Measurements from ENCODE around the gene RLN1. TPM values are rescaled to one million over a fixed set of nuclear protein-coding genes. Genes with fewer than 3 reads are reported as not detected.

RLN1 gene
- polyA plus RNA-seq, 1 donor from 2014 or later, result not detected

- Histone ChIP-seq H3K9me3 (ENCODE audit: low read length) (no peaks in the 10 kb centered on the region), H3K36me3 (ENCODE audit: insufficient read depth, low read length) (no peaks in the 10 kb centered on the region), H3K27ac (ENCODE audit: low read length) (no peak overlapping the region), H2AFZ (ENCODE audit: low read depth, low read length) (no peak overlapping the region), H3K27me3 (ENCODE audit: insufficient read depth, low read depth, low read length) (no peaks in the 10 kb centered on the region), H3F3A (ENCODE audit: insufficient read depth, low read length, poor library complexity, severe bottlenecking) (no peaks in the 10 kb centered on the region), H3K9me2 (ENCODE audit: insufficient read depth, low read length) (no peaks in the 10 kb centered on the region), H4K20me1 (ENCODE audit: insufficient read depth) (no peaks in the 10 kb centered on the region), H3K4me2 (ENCODE audit: low read length) (no peak overlapping the region), H3K79me2 (replicated peaks; ENCODE audit: insufficient read depth, low read length) (no peaks in the 10 kb centered on the region), H3K9ac (ENCODE audit: low read length) (no peak overlapping the region), H3K4me3 (ENCODE audit: low read length) (no peak overlapping the region)
- TF ChIP-seq TAF1 (IDR thresholded peaks at IDR 0.05; ENCODE audit: low read depth) (no peak), RAD21 (conservative IDR thresholded peaks at IDR 0.05) (no peak), EP300 (conservative IDR thresholded peaks at IDR 0.05; ENCODE audit: poor library complexity, severe bottlenecking) (no peak), MXI1 (conservative IDR thresholded peaks at IDR 0.05; ENCODE audit: poor library complexity, severe bottlenecking) (no peak), REST (IDR thresholded peaks at IDR 0.05; ENCODE audit: borderline replicate concordance) (no peak), SMC3 (conservative IDR thresholded peaks at IDR 0.05; ENCODE audit: poor library complexity) (no peak), POLR2AphosphoS5 (IDR thresholded peaks at IDR 0.05) (no peak), CTCF (IDR thresholded peaks at IDR 0.05; ENCODE audit: poor library complexity, severe bottlenecking) (no peak), EZH2 (IDR thresholded peaks at IDR 0.05; ENCODE audit: borderline replicate concordance, insufficient read depth, low read length, poor library complexity, severe bottlenecking) (no peak)
Observed at GRCh38 chr9:5286262-5286661, 53.4 kb downstream of the RLN1 start.

Small RNAs within 50 kb of the gene (small RNA-seq; reads per million reads assigned to genes)
- gene AL135786.1 (0 reads per million in 3 experiments), gene HMGN2P31 (0 reads per million in 3 experiments)

Other genes with a start within 250 kb of the RLN1 start
- not detected in 2 replicates for gene INSL6, start 154.2 kb downstream of the RLN1 start, polyA plus RNA-seq
- not detected in 2 replicates for gene INSL4, start 108.5 kb downstream of the RLN1 start, polyA plus RNA-seq
- gene RLN2, start 35.2 kb downstream of the RLN1 start, polyA plus RNA-seq, result not detected in 2 replicates
- gene PLGRKT, start 98.0 kb upstream of the RLN1 start, polyA plus RNA-seq, result 70.0 and 80.0 TPM in 2 replicates
- gene CD274, start 110.7 kb upstream of the RLN1 start, polyA plus RNA-seq, result 0.16 TPM in 1 of 2 replicates, not detected in the other
- not detected in 2 replicates for gene PDCD1LG2, start 170.7 kb upstream of the RLN1 start, polyA plus RNA-seq

Data from neural cell (in vitro differentiated cells).